Right cardiac atrium (tissue), 5 donors: Measurements from ENCODE around the gene SH3PXD2B. TPM values are rescaled to one million over a fixed set of nuclear protein-coding genes. Genes with fewer than 3 reads are reported as not detected.
"Not testable (repeated sequence)": the region's sequence is repeated elsewhere in the genome, so short reads cannot be mapped to it uniquely, and the experiment has no call there.

Experiments used
- ATAC-seq, 2 donors: fragments of 200-7000 bp; cut with Tn5 transposase; one replicate each; pipeline versions ENCODE4 v1.8.0 to v1.9.1; 2020; ENCODE audit warnings: moderate library complexity in 2 of 2, mild to moderate bottlenecking in 1 of 2
- DNase-seq, 3 donors: peaks; one replicate each; pipeline ENCODE4 v3.0.0-alpha.2; 2020
- H3K27ac ChIP-seq: one replicate; pipeline ENCODE4 v1.5.1; 2013; ENCODE audit warnings: mild to moderate bottlenecking, low read length, control low read depth, moderate library complexity
- H3K27me3 ChIP-seq: one replicate; pipeline ENCODE4 v1.6.1; 2013; ENCODE audit not compliant: control insufficient read depth, insufficient read depth
- H3K4me1 ChIP-seq: one replicate; pipeline ENCODE4 v1.6.1; 2013; ENCODE audit warnings: low read length; ENCODE audit not compliant: control insufficient read depth, insufficient read depth
- H3K4me3 ChIP-seq: one replicate; pipeline ENCODE4 v1.5.1; 2013; ENCODE audit warnings: low read length, control low read depth
- H3K9me3 ChIP-seq: one replicate; pipeline ENCODE4 v1.6.1; 2013; ENCODE audit warnings: low read length; ENCODE audit not compliant: control insufficient read depth
- WGBS: extraction: QIAGEN DNeasy Blood & Tissue Kit; methylation state at CpG from one replicate; pipeline ENCODE4 v1.1.7; 2013; 5-methylcytosine and 5-hydroxymethylcytosine counted together
- intact Hi-C, 4 donors: fragments of 100-400 bp; cut with DNase I; formaldehyde crosslinking; loops; one replicate each; pipeline versions ENCODE4 v1.11.0 to v1.14.0; 2022 to 2023
- polyA plus RNA-seq: library from polyadenylated mRNA; stranded (reverse); fragments of 200-250 nt; gene quantifications from one replicate; pipeline ENCODE4 v1.2.3, GENCODE V29; 2013
- total RNA-seq, 4 donors: library from RNA; stranded (reverse); fragmentation: NEBNext Ultra II Directional; extraction: Animal tissue kit (Norgen Biotek cat#: 25700); gene quantifications; one replicate each; pipeline ENCODE4 v1.2.1, GENCODE V29; 2021
- donor health status: healthy with polysubstance abuse.
- donor health status: DM: no; HTN: yes; CAD: no.
- donor health status: DM: no; HTN: no; CAD: no.
- donor health status: DM: no; HTN: yes; CAD: no; lungs with severe emphysema.
- donor health status: DM: yes; HTN: yes; CAD: no.

Gene SH3PXD2B
- total and polyA plus RNA-seq, 5 donors = 2.2 to 18.0 (median 8.4) TPM

GRCh38 chr5:172356527-172356926 lies 97.8 kb downstream of the SH3PXD2B start:
- WGBS = 94% methylated on average over 10 of the region's 10 CpGs
- ATAC-seq = no peak
- no peak for DNase-seq
- Histone ChIP-seq H3K4me1 (no peaks in the 10 kb centered on the region), H3K9me3 (no peaks in the 10 kb centered on the region), H3K27me3 (no peaks in the 10 kb centered on the region), H3K27ac (no peak overlapping the region), H3K4me3 (no peak overlapping the region)
- intact Hi-C loops = no loop called here

GRCh38 chr5:172356047-172356446 lies 98.3 kb downstream of the SH3PXD2B start:
- Histone ChIP-seq H3K27ac (no peak overlapping the region), H3K27me3 (no peaks in the 10 kb centered on the region), H3K4me3 (no peak overlapping the region), H3K4me1 (no peaks in the 10 kb centered on the region), H3K9me3 (no peaks in the 10 kb centered on the region)
- no peak for ATAC-seq
- no peak for DNase-seq
- intact Hi-C loops = no loop called here
- 70% methylated on average over 4 of the region's 4 CpGs for WGBS

DNA sequence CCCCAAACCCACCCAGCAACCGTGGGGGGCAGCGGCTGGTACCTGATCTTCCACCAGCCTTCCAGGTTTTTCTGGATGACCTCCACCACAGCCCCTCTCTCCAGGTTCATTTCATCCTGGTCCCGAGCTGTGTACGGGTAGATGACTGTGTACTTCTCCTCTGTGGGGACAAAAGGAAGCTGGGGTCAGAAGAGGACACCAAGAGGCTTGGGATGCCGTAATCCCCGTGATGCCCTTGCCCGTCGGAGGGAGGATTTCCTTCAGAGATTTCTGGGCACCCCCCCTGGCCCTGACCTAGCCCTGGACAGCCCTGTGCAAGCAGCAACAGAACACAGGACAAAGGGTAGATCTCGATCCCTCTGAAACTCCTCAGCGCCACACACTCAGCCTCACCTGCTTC lies 100.5 kb downstream of the SH3PXD2B start:
- intact Hi-C loops = no loop called here
- no peaks in the 10 kb centered on the region for H3K9me3 ChIP-seq
- H3K4me3 ChIP-seq = no peak overlapping the region
- H3K4me1 ChIP-seq = no peaks in the 10 kb centered on the region
- WGBS = 89% methylated on average over 10 of the region's 10 CpGs
- DNase-seq (no peak), ATAC-seq (no peak)
- no peak overlapping the region for H3K27ac ChIP-seq
- H3K27me3 ChIP-seq = no peaks in the 10 kb centered on the region

DNA sequence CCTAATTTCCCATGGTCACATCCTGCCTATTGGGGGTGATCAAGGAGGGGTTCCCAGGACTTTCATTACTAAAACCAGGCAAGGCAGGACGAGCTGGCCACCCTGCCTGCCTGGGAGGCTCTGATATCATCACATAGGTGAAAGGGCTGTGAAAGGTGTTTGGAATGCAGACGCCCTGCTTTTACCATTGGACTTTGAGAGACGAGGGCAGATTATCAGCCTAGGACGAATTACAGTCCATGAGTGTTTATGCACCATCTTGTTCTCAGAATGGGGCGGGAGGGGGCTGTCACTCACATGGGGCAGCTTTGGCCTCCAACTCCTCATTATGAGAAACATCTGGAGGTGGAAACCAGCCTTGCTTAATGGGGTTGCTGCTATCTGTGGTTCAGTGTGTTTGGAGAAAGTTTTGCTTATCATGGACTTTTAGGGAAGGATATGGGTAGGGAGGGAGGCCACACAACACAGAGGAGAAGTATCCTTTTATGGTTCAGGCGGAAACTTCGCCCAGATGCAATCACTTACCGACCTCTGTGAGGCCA lies 101.0 kb downstream of the SH3PXD2B start:
- H3K27me3 ChIP-seq = no peaks in the 10 kb centered on the region
- H3K4me3 ChIP-seq = no peak overlapping the region
- H3K27ac ChIP-seq = no peak overlapping the region
- no peaks in the 10 kb centered on the region for H3K9me3 ChIP-seq
- DNase-seq = no peak
- no peak for ATAC-seq
- H3K4me1 ChIP-seq = no peaks in the 10 kb centered on the region
- 80% methylated on average over 8 of the region's 8 CpGs for WGBS
- intact Hi-C loops = no loop called here

- intact Hi-C loops, H3K4me3 ChIP-seq, ATAC-seq, H3K27me3 ChIP-seq, H3K4me1 ChIP-seq, H3K27ac ChIP-seq, H3K9me3 ChIP-seq, DNase-seq: not testable (repeated sequence)
- WGBS = 91% methylated on average over 7 of the region's 7 CpGs
These were observed 101.8 kb downstream of the SH3PXD2B start for GRCh38 chr5:172352526-172352925.

DNA sequence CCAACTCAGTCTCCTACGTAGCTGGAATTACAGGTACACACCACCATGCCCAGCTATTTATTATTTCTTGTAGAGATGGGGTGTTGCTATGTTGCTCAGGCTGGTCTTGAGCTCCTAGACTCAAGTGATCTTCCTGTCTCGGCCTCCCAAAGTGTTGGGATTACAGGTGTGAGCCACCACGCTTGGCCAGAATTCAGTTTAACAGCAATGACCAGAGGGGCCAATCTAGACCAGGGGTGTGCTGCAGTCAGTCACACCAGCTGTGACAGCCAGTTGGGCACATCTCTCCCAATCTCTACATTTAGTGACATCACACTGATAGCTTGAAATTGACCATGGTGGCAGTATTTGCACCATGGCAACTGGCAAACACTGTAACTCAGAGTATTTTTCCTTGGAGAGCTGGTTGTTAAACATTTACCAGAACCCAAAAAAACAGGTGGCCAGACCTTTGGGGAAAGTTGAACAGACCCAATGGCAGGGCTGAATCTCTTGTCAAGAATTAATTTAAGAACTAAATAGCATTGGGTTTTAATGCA lies 103.0 kb downstream of the SH3PXD2B start:
- ATAC-seq = no peak
- Histone ChIP-seq H3K27me3 (no peaks in the 10 kb centered on the region), H3K9me3 (no peaks in the 10 kb centered on the region), H3K4me3 (no peak overlapping the region), H3K4me1 (no peaks in the 10 kb centered on the region), H3K27ac (no peak overlapping the region)
- intact Hi-C loops = no loop called here
- DNase-seq = no peak
- WGBS = 95% methylated on average over 3 of the region's 3 CpGs

DNA sequence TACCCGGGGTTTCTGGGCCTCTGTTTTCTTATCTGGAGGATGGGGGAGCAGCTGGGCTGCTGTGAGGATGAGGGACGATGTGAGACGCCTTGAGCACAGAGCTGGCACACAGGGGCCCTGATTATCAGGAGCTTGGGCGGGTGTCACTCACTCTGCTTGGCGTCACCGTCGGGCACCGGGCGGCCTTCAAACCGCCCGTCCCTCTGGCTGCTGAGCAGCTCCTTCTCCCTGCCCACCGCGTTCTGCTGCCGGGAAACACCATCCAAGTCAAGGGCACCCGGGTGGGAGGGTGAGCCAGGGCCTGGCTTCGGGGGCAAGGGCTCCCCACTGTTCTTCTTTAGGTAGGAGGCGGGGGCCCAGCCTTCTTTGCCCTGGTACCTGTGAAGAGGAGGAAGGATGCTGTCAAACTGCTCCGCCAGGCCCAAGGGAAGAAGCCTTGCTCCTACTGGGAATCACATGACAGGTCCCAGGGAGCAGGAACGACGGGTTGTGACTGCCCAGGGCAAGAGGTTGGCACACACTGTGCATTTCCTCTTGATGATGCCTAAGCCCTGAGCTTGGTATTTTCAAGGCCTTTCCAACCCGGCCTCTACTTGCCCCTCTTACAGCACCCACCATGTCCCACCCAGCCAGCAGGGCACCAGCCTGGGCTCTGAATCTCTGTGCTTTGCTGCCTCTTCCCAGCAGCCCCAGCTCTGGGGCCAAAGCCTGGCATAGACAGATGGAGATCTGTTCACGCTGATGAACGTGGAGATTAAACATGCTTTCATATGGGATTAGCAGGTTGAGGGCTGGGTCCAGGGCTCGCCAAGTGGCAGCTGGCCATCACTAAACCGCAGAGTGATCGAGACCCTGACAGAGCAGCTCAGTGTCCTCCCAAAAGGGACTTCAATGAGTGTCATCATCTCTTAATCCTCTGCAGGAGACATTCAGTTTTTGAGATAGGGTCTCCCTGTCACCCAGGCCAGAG lies 103.8 kb downstream of the SH3PXD2B start:
- no peaks in the 10 kb centered on the region for H3K9me3 ChIP-seq
- DNase-seq (no peak), ATAC-seq (no peak)
- H3K27ac ChIP-seq = no peak overlapping the region
- H3K4me3 ChIP-seq = no peak overlapping the region
- 94% methylated on average over 26 of the region's 26 CpGs for WGBS
- no peaks in the 10 kb centered on the region for H3K4me1 ChIP-seq
- intact Hi-C loops = no loop called here
- H3K27me3 ChIP-seq = no peaks in the 10 kb centered on the region

- 87% methylated on average over 5 of the region's 5 CpGs for WGBS
- ATAC-seq, H3K9me3 ChIP-seq, H3K27me3 ChIP-seq, H3K4me3 ChIP-seq, DNase-seq, intact Hi-C loops, H3K27ac ChIP-seq, H3K4me1 ChIP-seq: not testable (repeated sequence)
These were observed 105.6 kb downstream of the SH3PXD2B start for GRCh38 chr5:172348733-172349132.

GRCh38 chr5:172348084-172348483 lies 106.2 kb downstream of the SH3PXD2B start:
- intact Hi-C loops = no loop called here
- H3K4me1 ChIP-seq = no peaks in the 10 kb centered on the region
- WGBS = 82% methylated on average over 5 of the region's 5 CpGs
- no peak overlapping the region for H3K27ac ChIP-seq
- no peak overlapping the region for H3K4me3 ChIP-seq
- ATAC-seq (no peak), DNase-seq (no peak)
- H3K9me3 ChIP-seq = no peaks in the 10 kb centered on the region
- no peaks in the 10 kb centered on the region for H3K27me3 ChIP-seq

- Histone ChIP-seq H3K9me3 (no peaks in the 10 kb centered on the region), H3K27ac (no peak overlapping the region), H3K4me3 (no peak overlapping the region), H3K27me3 (no peaks in the 10 kb centered on the region), H3K4me1 (no peaks in the 10 kb centered on the region)
- no peak for DNase-seq
- intact Hi-C loops = no loop called here
- no peak for ATAC-seq
- WGBS = 73% methylated on average over 8 of the region's 8 CpGs
These were observed 106.8 kb downstream of the SH3PXD2B start for GRCh38 chr5:172347496-172348052.

DNA sequence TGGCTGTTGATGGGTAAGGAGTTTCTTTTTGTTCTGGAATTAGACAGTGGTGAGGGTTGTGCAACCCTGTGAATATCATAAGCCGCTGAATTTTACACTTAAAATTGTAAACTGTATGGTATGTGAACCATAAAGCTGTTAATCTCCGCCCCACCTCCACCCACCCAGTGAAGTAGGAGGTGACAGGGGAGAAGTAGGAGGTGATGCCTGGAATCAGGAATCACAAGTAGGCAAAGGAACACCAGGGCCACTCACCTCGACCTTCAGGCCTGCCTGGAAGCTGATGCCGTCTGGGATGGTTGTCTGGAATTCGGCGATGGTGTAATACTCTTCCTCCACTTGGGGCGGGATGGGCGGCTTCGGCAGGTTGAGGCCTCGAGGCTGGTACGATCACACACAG lies 108.4 kb downstream of the SH3PXD2B start:
- ATAC-seq = no peak
- WGBS = 85% methylated on average over 11 of the region's 11 CpGs
- Histone ChIP-seq H3K4me1 (no peaks in the 10 kb centered on the region), H3K27ac (no peak overlapping the region), H3K27me3 (no peaks in the 10 kb centered on the region), H3K9me3 (no peaks in the 10 kb centered on the region), H3K4me3 (no peak overlapping the region)
- intact Hi-C loops = no loop called here
- DNase-seq = no peak
